AG10803 (cell line): ENCODE data around the gene SCYGR1.

Source experiments
- DNase-seq: peaks from one replicate; pipeline ENCODE4 v3.0.0; 2010; ENCODE audit warnings: low read depth
- H3K4me3 ChIP-seq: 2 replicates; pipeline ENCODE4 v1.5.1; 2011; ENCODE audit warnings: mild to moderate bottlenecking, low read length, control low read depth
- CTCF ChIP-seq: conservative IDR thresholded peaks from 2 replicates; pipeline ENCODE4 v1.5.1; 2011; ENCODE audit warnings: mild to moderate bottlenecking, low read length, control low read depth, inconsistent platforms

Gene SCYGR1

GRCh38 chr2:227411990-227412350 is 24.2 kb upstream of the SCYGR1 start:
- TF ChIP-seq CTCF: no peak
- no peak for DNase-seq
- no peak overlapping the region for H3K4me3 ChIP-seq

- peak; percentile 40 for DNase-seq
- H3K4me3 ChIP-seq: no peak overlapping the region
- TF ChIP-seq CTCF: no peak
Measured at GRCh38 chr2:227411320-227411989, 23.7 kb upstream of the SCYGR1 start.

- H3K4me3 ChIP-seq: no peak overlapping the region
Measured at GRCh38 chr2:227410191-227410590, 22.4 kb upstream of the SCYGR1 start.

GRCh38 chr2:227407591-227408151 is 19.9 kb upstream of the SCYGR1 start:
- H3K4me3 ChIP-seq: no peak overlapping the region
- peak; percentile 22 for DNase-seq
- no peak for TF ChIP-seq CTCF

More at GRCh38 chr2:227410191-227410590, 22.4 kb upstream of the SCYGR1 start:
- peak; percentile 42 for DNase-seq
- TF ChIP-seq CTCF: no peak

GRCh38 chr2:227406177-227407031 is 18.7 kb upstream of the SCYGR1 start:
- peak; percentile 88 for TF ChIP-seq CTCF
- DNase-seq: peak; percentile 97
- H3K4me3 ChIP-seq: peak overlapping the region; percentile 24

- TF ChIP-seq CTCF: no peak
- no peak overlapping the region for H3K4me3 ChIP-seq
- DNase-seq: no peak
Measured at GRCh38 chr2:227404585-227405271, 17.0 kb upstream of the SCYGR1 start.
